Cardiac fibroblast (primary cell): Measurements from ENCODE around the gene ZDHHC22.
A peak's percentile ranks its signal among the peaks of the same experiment; 100 is the strongest.

Source experiments
- DNase-seq, 2 donors: peaks; one replicate each; pipeline versions ENCODE4 v3.0.0 to v3.0.0-alpha.2; 2010; ENCODE audit warnings: low read depth in 2 of 2
- H3K4me3 ChIP-seq, 2 donors: replicated peaks in 1 of 2; 1 replicate in 1 of 2; 2 replicates in 1 of 2; pipeline ENCODE4 v1.5.1; 2011; ENCODE audit warnings: low read depth in 2 of 2, low read length in 2 of 2, mild to moderate bottlenecking in 2 of 2, moderate library complexity in 1 of 2
- TF ChIP-seq, protein P1 (sequence below): IDR thresholded peaks from one replicate; pipeline ENCODE4 v1.5.1; 2011; ENCODE audit warnings: low read depth, mild to moderate bottlenecking, low read length, inconsistent platforms

The ZDHHC22 gene

DNA sequence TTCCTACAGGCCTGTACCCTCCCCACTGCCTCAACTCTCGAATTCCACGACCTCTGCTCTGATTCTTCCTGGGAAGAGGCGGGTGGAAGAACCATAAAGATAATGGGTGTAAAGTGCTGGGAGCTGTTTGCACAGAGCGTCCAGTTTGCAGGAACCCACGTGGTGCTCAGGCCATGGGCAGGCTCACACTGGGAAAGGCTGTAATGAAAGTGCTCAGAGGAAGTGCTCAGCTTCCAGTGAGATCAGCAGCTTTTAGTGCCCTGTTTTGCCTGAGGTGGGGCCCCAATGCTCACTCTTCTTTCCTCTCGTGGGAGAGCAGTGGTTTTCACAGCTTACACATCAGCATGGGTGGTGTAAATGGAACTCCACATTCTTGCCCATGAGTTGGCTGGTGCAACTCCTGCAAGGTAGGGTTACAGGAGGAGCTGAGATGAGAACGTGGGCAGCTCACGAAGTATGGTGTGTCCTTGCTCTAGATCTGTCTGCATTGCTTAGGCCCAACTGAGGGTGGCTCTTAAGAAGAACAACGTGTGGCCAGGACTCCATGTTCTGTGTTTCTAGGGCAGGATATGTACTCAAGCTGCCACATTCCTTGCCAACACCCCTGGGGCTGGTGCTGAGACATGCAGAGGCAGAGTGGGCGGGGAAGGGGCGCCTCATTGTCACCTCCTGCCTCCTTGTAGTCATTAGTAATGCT lies 43.0 kb upstream of the ZDHHC22 start:
- TF ChIP-seq, protein P1, sequence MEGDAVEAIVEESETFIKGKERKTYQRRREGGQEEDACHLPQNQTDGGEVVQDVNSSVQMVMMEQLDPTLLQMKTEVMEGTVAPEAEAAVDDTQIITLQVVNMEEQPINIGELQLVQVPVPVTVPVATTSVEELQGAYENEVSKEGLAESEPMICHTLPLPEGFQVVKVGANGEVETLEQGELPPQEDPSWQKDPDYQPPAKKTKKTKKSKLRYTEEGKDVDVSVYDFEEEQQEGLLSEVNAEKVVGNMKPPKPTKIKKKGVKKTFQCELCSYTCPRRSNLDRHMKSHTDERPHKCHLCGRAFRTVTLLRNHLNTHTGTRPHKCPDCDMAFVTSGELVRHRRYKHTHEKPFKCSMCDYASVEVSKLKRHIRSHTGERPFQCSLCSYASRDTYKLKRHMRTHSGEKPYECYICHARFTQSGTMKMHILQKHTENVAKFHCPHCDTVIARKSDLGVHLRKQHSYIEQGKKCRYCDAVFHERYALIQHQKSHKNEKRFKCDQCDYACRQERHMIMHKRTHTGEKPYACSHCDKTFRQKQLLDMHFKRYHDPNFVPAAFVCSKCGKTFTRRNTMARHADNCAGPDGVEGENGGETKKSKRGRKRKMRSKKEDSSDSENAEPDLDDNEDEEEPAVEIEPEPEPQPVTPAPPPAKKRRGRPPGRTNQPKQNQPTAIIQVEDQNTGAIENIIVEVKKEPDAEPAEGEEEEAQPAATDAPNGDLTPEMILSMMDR, result no peak
- no peak for DNase-seq
- no peak overlapping the region for H3K4me3 ChIP-seq

DNA sequence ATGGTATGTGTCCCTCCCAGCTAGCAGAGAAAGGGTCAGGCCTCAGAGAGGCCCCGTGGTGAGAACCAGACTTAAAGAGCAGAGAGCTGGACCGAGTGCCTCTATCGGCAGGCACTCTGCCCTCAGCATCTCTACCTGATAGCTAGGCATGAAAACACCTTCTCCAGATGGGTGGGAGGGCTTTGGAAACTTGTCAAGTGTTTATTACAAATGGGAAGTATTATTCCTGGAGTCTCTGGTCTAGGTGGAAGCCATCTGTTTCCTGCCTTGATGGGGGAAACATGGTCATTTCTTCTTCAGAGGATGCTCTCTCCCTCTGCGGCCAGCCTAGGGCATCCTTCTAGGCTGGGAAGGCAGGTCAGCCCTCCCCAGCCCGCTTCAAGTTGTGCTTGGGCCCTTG lies 42.3 kb upstream of the ZDHHC22 start:
- TF ChIP-seq, protein P1, result no peak
- H3K4me3 ChIP-seq, result no peak overlapping the region
- DNase-seq, result no peak

DNA sequence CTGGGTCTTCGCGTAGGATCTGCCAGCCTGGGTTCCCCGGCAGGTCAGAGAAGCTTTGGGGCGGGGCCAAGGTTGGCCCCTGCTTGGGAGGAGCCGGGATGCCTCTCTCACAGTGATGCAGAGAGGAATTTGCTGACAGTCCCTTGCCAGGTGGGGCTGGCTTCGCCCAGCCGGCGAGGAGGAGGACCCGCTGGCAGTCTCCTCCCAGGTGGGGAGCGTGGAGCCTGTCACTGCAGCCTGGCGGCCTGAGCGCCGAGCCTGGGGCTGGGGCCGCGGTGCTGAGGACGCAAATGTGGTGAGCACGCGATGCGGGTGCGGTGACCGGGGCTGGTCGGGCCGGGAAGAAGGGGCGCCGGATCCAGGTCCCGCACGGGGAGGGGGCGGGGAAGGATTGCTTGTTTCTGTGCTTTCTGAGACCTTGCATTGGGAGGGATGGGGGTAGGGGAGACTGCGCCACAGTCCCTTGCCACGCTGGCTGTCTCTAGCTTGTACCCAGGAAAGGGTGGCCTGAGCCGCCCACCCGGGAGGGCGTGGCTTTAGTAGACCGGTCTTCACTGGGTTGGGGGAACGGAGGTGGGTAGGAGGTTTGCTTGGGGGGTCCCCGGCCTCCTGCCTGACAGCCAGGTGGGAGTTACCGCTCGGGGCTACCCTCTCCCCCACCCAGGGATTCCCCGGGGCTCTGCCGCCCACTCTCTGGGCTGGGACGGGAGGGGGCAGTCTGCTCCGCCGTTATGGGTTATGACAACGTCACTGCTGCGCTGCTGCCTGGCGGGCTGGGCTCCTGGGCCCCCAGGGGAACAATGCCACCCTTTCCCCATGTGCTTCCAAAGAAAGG lies 40.2 kb upstream of the ZDHHC22 start, which contains the start of gene TMEM63C:
TSS of gene TMEM63C (plus strand) at position 196 of the 835 bp plus-strand sequence. CDS start 37,016 bp downstream, outside the sequence.
- peak in 1 of 2 donors; percentile 5 for DNase-seq
- H3K4me3 ChIP-seq, result peak within 1 kb of the TSS in 1 of 2 donors; percentile 14
- TF ChIP-seq, protein P1, result no peak

DNA sequence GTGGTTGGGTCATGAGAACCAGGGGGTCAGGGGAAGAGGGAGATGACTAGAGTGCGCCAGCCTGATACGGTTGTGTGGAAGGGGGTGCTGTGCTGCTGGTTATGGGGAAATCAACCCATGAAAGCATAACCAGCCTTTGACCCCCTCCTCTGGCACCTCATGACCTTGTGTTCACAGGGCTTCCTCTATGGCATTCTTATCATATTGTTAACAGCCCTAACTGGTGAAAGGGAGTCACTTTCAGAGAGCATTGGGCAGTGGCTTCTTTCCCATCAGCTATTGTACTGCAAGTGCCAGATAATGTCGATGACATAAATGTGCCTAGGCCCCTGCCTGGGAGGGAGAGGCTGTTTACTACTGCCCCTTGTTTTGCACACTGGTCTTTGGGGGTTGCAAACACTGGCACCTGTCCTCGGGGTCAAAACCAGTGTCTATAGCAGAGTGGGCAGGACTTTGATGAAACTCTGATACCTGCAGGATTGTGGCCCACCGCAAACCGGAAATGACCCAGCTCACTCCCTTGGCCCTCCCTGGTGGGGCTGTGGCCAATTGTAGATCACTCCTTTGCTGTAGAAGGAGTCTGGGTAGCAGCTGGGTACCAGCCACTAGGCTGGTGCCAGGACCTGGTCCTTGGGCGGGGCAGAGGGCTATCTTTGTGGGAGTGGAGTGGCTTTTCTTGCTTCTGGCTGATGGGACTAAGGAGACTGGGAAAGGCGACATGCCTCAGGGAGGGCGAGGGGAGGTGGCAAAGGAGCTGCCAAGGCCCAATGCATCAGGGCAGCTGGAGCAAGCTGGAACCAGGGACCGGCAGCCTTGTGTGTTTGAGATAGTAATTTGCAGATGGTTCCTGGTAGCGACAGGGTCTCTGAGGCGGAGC lies 39.4 kb upstream of the ZDHHC22 start:
- no peak for DNase-seq
- H3K4me3 ChIP-seq, result no peak overlapping the region
- TF ChIP-seq, protein P1, result no peak

DNA sequence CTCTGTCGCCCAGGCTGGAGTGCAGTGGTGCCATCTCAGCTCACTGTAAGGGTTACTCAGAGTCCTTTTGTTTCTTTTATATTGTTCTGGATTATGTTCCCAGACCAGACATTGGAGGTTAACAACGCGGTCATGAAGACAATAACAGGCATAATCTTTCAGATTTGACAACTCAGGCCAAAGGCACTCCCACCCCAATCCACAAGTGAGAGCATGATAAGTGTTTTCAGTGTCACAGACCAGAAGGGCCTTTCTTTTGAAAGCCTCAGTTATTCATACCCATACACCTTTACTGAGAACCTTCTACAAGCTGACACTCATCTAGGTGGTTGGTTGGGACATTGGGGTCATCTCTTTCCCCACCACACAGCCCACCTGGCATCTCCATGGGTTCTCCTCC lies 37.1 kb upstream of the ZDHHC22 start:
- TF ChIP-seq, protein P1, result no peak

DNA sequence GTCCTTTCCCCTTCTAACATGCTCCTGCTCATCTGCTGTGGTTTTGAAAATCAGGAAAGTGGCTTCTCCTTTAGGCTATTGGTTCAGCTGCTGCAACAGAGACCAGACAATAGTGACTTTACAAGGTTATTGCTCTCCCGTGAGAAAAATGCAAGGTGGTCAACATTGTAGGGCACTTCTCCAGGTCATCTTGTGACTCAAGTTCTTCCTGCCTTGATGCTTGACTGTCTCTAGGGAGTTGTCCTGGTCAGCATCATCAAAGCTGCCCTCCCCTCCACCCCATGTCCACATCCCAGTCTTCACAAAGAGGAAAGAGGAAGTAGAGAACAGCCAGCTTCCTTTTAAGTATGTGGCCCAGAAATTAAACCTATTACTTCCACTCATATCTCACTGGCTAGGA lies 36.1 kb upstream of the ZDHHC22 start:
- no peak overlapping the region for H3K4me3 ChIP-seq
- DNase-seq, result peak in 1 of 2 donors; percentile 17
- TF ChIP-seq, protein P1, result no peak

More for the DNA sequence above, 37.1 kb upstream of the ZDHHC22 start:
- no peak for DNase-seq
- H3K4me3 ChIP-seq, result no peak overlapping the region
